NCI-H128 (cell line): ENCODE data around the gene ANK3.

Experiments
- DNase-seq: peaks from one replicate; lab custom pipeline; 2025; ENCODE audit not compliant: unreplicated experiment; lab: John Stamatoyannopoulos, UW

Gene ANK3

DNA sequence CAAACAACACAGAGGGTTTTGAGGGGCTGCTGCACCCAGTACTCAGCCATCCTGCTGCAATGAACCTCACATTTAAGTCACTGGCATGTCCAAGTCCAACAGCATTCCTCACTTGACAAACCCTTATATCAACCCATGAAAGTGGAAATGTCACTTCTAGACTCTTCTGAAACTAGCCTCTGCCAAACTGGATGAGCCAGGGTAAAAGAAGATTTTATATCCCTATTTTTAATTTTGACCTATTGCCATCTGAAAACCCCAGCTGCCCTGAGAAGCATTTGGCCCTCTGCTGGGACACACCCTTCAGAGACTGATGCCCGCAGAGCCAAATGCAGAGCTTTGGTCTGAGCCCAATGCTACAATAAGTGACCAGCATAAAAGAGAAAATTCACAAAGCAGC is 201.1 kb downstream of the ANK3 start:
- DNase-seq = no peak

DNA sequence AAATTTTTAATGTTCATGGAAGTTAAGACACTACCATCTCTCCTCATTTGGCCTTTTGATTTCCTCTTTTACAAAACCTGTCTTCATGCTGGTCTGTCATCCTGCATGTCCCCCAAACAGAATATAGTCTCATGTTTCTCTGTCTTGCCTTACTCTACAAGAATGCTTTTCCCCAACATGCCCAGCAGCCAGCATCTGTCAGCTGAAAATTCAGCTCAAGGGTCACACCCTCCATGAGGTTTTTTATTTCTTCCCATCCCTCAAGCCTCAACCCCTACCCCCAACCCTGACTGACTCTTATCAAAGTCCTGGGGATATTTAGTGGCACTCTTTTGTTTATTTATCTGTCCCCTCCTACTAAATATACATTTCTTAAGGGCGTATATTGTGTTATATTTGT is 202.0 kb downstream of the ANK3 start:
- DNase-seq = no peak

- no peak for DNase-seq
Measured at GRCh38 chr10:60186315-60187071, 203.2 kb downstream of the ANK3 start.

DNA sequence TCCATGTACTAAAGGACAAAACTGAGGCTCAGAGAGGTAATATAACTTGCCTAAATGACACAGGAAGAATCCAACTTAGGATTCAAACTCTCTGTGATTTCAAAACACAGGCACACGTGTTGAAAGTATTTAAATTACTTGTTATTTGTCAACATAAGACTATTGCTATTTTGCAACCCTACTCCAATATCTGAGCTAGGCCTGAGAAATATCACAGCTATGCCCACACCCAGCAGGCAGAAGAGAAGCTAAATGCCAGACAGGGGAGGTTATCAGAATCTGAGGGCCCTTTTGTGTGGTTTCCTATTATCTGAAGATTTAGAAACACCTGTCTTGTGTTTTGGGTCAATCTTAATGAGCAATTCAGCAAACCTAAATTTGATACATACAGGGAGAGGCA is 204.3 kb downstream of the ANK3 start:
- no peak for DNase-seq

DNA sequence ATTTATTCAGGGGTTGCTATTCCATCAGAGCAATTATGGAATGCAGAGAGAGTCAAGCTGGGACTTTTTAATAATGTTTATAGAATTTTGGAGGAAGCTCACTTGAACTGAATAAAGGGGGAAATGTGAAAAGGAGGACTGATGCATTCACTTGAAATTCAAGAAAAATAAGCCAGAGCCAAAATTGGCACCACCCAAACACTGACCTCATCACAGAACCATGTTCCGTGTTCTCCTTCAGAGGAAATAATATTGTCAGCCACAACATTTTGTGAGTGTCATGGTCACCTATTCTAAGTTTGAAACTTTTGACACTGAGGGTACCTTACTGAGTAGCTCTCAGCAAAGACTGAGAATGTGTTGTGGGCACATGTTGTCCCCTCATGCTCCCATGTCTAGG is 207.0 kb downstream of the ANK3 start:
- no peak for DNase-seq

GRCh38 chr10:60176925-60177324 is 212.8 kb downstream of the ANK3 start:
- no peak for DNase-seq

DNA sequence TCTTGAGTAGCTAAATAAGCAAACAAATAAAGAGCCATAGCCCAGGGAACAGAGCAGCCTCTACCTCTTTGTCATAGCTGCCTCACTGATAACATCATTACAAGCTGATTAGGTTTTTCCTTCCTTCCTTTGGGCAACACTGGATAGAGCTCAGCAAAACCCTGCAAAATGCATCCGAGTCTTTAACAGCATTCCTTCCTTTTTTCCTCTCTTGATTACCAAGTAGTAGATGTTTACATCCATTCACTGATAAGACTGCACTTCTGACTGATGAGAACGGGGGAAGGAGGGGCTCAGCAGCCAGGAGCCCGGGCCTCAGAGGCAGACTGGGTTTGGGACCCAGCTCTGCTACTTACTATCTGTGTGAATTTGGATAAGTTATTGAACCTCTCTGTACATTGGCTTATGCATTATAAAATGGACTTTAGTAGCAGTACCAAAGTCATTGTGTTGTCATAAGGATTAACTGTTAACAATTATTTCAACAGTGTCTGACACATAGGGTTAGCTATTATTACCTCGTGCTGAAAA is 214.2 kb downstream of the ANK3 start:
- DNase-seq = no peak

- no peak for DNase-seq
Measured at GRCh38 chr10:60172363-60172990, 217.2 kb downstream of the ANK3 start.

GRCh38 chr10:60171436-60172013 is 218.2 kb downstream of the ANK3 start:
- DNase-seq = no peak

DNA sequence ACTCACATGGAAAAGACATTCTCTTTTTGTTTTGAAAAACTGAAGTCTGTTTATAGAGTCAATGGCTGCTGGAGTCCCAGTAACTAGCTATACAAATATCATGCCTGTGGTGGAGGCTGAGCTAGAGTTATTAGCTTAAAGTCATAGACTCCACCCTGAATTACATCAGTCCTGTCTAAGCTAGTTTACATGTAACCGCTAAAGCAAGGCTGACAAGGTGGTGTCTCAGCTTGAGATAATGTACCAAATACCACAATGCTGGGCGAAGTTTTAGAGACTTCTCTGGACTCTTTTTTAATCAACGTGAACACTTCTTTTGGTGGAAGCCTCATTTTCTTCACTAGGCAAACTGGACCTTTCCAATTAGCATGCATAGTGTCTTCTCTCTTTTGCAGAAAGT is 219.4 kb downstream of the ANK3 start:
- DNase-seq = no peak

GRCh38 chr10:60169111-60169510 is 220.6 kb downstream of the ANK3 start:
- no peak for DNase-seq

DNA sequence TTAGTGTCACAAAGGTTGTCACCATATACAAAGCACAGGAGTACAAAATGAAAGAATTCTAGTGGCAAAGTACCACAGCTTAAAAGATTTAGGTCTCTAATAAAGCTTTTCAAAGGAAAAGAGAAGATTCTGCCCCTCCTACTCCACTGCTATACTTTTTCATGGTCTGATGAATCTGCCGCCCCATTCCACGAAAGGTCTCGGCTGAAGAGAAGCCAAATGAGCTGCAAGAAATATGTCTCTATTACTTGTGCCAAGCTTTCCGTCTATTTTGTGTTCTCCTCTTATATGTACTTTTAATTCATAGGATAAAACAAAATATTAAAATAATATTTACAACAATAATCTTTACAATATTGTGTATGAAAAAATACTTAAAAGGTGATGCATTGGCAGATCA is 222.6 kb downstream of the ANK3 start:
- no peak for DNase-seq

- DNase-seq = no peak
Measured at GRCh38 chr10:60163786-60164185, 225.9 kb downstream of the ANK3 start.

DNA sequence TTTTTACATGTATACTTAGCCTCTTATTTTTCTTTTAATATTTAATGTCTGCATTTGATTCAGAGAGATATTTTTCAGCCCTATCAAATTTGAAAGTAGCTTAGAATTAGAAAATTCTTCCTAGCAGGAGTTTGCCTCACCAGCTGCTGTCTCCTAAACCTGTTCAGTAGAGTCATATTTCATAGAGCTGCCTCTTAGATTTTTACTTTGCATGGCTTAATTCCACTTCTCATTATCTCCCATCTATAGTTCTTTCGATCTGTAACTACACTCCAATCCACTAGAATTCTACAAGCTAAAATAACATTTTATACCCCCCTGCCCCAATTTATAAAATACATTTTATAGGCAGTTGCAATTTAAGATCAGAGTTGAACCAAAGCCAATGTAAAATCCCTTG is 227.0 kb downstream of the ANK3 start:
- no peak for DNase-seq

DNA sequence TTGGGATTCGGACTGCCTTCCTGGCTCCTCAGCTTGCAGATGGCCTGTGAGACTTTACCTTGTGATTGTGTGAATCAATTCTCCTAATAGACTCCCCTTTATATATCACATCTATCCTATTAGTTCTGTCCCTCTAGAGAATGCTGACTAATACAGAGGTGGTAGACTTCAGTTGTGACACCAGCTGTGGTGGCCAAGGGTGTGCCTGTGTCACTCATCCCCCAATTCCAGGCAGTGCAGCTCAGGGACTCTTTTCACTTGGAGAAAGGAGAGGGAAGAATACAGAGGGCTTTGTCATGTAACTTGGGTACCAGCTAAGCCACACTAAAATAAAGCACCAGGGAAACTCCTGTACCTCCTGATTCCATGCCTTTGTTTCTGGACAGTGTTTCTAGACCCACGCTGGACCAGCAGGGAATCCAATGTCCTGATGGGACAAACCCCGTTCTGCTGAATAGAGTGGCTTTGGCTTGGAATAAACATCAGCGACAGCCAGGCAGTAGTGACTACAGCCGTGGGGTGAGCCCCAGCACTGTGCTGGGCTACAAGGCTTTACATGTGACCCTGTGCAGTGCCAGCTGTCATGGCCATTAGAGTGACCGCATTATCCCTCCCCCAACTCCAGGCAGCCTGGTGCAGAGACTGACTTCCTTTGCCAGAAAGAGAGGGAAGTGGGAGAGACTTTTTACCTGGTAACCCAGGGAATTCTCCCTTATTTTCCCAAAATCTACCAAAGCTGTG is 233.6 kb downstream of the ANK3 start:
- DNase-seq = no peak

- DNase-seq = no peak
Measured at GRCh38 chr10:60155099-60155877, 234.4 kb downstream of the ANK3 start.

GRCh38 chr10:60149003-60149402 is 240.7 kb downstream of the ANK3 start:
- DNase-seq = no peak

GRCh38 chr10:60148266-60148840 is 241.3 kb downstream of the ANK3 start:
- DNase-seq = no peak

DNA sequence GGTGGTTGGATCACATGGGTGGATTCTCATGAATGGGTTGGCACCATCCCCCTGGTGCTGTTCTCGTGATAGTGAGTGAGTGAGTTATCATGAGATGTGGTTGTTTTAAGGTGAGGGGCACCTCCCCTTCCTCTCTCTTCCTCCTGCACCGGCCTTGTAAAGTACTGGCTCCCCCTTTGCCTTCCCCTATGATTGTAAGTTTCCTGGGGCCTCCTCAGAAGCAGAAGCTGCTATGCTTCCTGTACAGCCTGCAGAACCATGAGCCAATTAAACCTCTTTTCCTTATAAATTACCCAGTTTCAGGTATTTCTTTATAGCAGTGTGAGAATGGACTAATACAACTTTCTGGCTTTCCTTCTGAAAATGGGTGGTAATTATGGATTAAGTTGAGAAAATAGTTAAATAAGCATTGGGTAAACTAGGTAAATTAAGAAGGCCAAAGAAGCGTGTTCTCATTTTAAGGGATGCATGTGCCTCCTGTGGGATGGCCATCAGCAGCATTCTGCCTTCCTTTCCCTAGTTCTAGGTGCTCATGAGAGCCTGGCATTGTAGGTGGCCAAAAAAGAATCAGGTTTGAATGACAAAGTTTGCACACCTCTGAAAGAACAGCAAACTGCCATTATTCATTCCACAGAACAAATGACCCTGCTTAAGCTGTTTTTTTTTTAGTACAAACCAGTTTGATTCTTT is 242.0 kb downstream of the ANK3 start:
- no peak for DNase-seq

DNA sequence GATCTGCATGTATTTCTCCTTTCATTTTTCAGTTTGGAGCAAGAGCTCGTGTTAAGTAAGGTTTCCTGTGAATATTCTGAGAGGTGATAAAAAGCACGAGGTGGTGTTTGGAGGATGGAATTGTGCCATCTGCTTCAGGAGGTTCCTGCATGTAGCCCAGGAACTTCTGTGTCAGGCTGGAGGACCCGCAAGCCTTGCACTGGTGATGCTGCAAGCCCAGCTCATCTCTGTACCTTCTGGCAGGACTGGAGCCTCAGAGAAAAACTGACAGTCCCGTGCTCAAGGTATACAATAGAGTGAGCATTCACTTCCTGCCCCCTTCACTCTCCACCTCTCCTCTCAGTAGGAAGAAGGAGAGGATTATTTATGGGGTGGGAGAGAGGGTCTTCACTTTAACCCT is 242.7 kb downstream of the ANK3 start:
- no peak for DNase-seq
